Endometrial microvascular endothelial cells (primary cell): ENCODE measurements around the gene NFASC. TPM values are rescaled to one million over a fixed set of nuclear protein-coding genes. Genes with fewer than 3 reads are reported as not detected.

Source experiments
- in situ Hi-C: cut with HindIII; loops from 2 replicates; pipeline ENCODE4 v1.10.0; 2017; ENCODE audit warnings: low sequenced_read_pairs, low pct_unique_long_range_greater_than_20kb; ENCODE audit errors: inconsistent ontology term
- total RNA-seq: library from RNA; depleted of rRNA; stranded (reverse); fragments of >200 nt; gene quantifications from one replicate; pipeline ENCODE4 v1.2.3, GENCODE V29; 2015; ENCODE audit errors: inconsistent ontology term

Gene NFASC
- total RNA-seq, 1 donor from 2014 or later: not detected

- in situ Hi-C loops: no loop called here
Observed at GRCh38 chr1:205042911-205043806, 172.5 kb downstream of the NFASC start, which contains the start of gene CNTN2. Gene CNTN2, plus strand, starts transcription at chr1:205043212. Its CDS starts 9,974 bp downstream, at chr1:205053186.

GRCh38 chr1:205043866-205044265 is 173.2 kb downstream of the NFASC start:
- in situ Hi-C loops: no loop called here

GRCh38 chr1:205044741-205045140 is 174.1 kb downstream of the NFASC start:
- in situ Hi-C loops: no loop called here

- in situ Hi-C loops: no loop called here
Observed at GRCh38 chr1:205045146-205045545, 174.5 kb downstream of the NFASC start.

GRCh38 chr1:205046870-205047269 is 176.2 kb downstream of the NFASC start:
- in situ Hi-C loops: no loop called here

- in situ Hi-C loops: no loop called here
Observed at GRCh38 chr1:205047764-205048231, 177.1 kb downstream of the NFASC start.

GRCh38 chr1:205048382-205048781 is 177.7 kb downstream of the NFASC start:
- in situ Hi-C loops: no loop called here

- in situ Hi-C loops: no loop called here
Observed at GRCh38 chr1:205049479-205049878, 178.8 kb downstream of the NFASC start.

- in situ Hi-C loops: no loop called here
Observed at GRCh38 chr1:205052690-205053089, 182.0 kb downstream of the NFASC start.

- in situ Hi-C loops: no loop called here
Observed at GRCh38 chr1:205053296-205053695, 182.6 kb downstream of the NFASC start.

- in situ Hi-C loops: no loop called here
Observed at GRCh38 chr1:205054013-205054412, 183.4 kb downstream of the NFASC start.

- in situ Hi-C loops: no loop called here
Observed at GRCh38 chr1:205056188-205056611, 185.5 kb downstream of the NFASC start.

- in situ Hi-C loops: no loop called here
Observed at GRCh38 chr1:205056956-205057568, 186.4 kb downstream of the NFASC start.

- in situ Hi-C loops: no loop called here
Observed at GRCh38 chr1:205057808-205058575, 187.3 kb downstream of the NFASC start.

- in situ Hi-C loops: no loop called here
Observed at GRCh38 chr1:205058853-205059252, 188.2 kb downstream of the NFASC start.

GRCh38 chr1:205059660-205060059 is 189.0 kb downstream of the NFASC start:
- in situ Hi-C loops: no loop called here

- in situ Hi-C loops: no loop called here
Observed at GRCh38 chr1:205060746-205061145, 190.1 kb downstream of the NFASC start.

GRCh38 chr1:205061227-205061626 is 190.6 kb downstream of the NFASC start:
- in situ Hi-C loops: no loop called here

GRCh38 chr1:205061665-205062069 is 191.0 kb downstream of the NFASC start:
- in situ Hi-C loops: no loop called here
